ENCODE results near the gene TRIM63. TPM values are rescaled to one million over a fixed set of nuclear protein-coding genes. Genes with fewer than 3 reads are reported as not detected.
A peak's percentile ranks its signal among the peaks of the same experiment; 100 is the strongest.

TRIM63 gene
- polyA plus RNA-seq, 1 of the 3 experiments (the other 2 are of a cell fraction), result not detected

DNA sequence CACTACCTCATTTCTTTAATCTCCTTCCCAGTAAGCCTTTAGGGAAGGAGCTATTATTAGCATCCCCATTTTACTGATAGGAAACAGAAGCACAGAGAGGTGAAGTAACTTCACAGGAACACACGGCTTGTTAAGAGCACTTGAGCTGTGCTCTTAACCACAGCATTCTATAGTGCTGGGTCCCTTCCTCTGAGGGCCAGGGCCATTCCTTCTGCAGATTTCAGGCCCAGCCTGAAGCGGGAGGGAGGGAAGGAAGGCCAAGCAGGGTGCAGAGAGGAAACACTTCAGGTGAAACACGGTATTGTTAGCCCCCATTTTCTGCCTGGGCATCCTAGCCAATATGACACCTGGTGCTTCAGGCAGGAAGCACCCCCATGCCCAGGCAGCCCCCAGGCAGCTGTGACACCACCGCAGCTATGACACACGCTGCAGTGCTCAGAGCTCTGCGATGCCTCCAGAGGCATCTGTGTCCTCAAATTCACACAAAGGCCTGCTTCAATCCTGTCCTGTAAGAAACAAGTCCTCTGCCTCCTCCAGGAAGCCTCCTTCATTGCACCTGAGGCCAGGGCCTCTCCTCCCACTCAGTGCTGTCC is 50.4 kb downstream of the TRIM63 start:
- H3K79me2 ChIP-seq (ENCODE audit: insufficient read depth), result no peaks in the 10 kb centered on the region
- no peaks in the 10 kb centered on the region for H4K20me1 ChIP-seq (ENCODE audit: insufficient read depth)
- no peaks in the 10 kb centered on the region for H3K36me3 ChIP-seq (replicated peaks in 1 of 2; ENCODE audit: control insufficient read depth in 1 of 2, insufficient read depth in 2 of 2, low read length in 1 of 2)
- H3F3A ChIP-seq (replicated peaks; ENCODE audit: insufficient read depth), result no peaks in the 10 kb centered on the region
- H3K9ac ChIP-seq, result no peak overlapping the region
- H2AFZ ChIP-seq (ENCODE audit: low read depth), result no peak overlapping the region
- peak overlapping the region; percentile 54; the same call in 1 of the 2 replicates for H3K4me2 ChIP-seq
- WGBS (ENCODE audit: low lambda C conversion rate), result 75% methylated on average over 4 of the region's 6 CpGs
- no peak overlapping the region for H3K27ac ChIP-seq (ENCODE audit: low read depth in 2 of 2, low read length in 1 of 2)
- peaks cover 8 to 36% of the 10 kb centered on the region in 2 experiments; a peak in 2 of 4 replicates for H3K4me1 ChIP-seq (ENCODE audit: control insufficient read depth in 1 of 2, insufficient read depth in 2 of 2, low read depth in 1 of 2, low read length in 1 of 2)
- ChIA-PET POLR2A (interaction anchor here (0.9 kb wide), 1 partner anchor 185 kb away, joined by 3 read pairs; no protein-coding TSS in a partner anchor), CTCF (interaction anchor here (2.0 to 2.2 kb wide), 2 partner anchors 12 to 122 kb away, joined by 7 to 10 read pairs; no protein-coding TSS in a partner anchor)
- H3K4me3 ChIP-seq (ENCODE audit: low read depth in 2 of 2, low read length in 1 of 2), result no peak overlapping the region
- no peaks in the 10 kb centered on the region for H3K9me3 ChIP-seq
- DNase-seq, result no peak
- H3K9me2 ChIP-seq, result no peaks in the 10 kb centered on the region
- H3K27me3 ChIP-seq (ENCODE audit: insufficient read depth), result no peaks in the 10 kb centered on the region
- no peak for TF ChIP-seq IRF3 (IDR thresholded peaks at IDR 0.05; ENCODE audit: low read depth, low read length)
- TF ChIP-seq EP300 (IDR thresholded peaks at IDR 0.05; ENCODE audit: borderline replicate concordance in 1 of 2, low read depth in 1 of 2, low read length in 1 of 2), result no peak
- no peak for TF ChIP-seq CHD2 (IDR thresholded peaks at IDR 0.05; ENCODE audit: low read length, partially characterized antibody)
- no peak for TF ChIP-seq ELF1 (IDR thresholded peaks at IDR 0.05)
- TF ChIP-seq FOSL2 (IDR thresholded peaks at IDR 0.05; ENCODE audit: borderline replicate concordance, low read depth), result no peak
- TF ChIP-seq TAF1 (IDR thresholded peaks at IDR 0.05; ENCODE audit: borderline replicate concordance, low read depth, low read length), result no peak
- no peak for TF ChIP-seq EZH2phosphoT487 (IDR thresholded peaks at IDR 0.05; ENCODE audit: borderline replicate concordance, low read depth)
- no peak for TF ChIP-seq REST (IDR thresholded peaks at IDR 0.05; ENCODE audit: low read depth, low read length)
- TF ChIP-seq, protein P1, sequence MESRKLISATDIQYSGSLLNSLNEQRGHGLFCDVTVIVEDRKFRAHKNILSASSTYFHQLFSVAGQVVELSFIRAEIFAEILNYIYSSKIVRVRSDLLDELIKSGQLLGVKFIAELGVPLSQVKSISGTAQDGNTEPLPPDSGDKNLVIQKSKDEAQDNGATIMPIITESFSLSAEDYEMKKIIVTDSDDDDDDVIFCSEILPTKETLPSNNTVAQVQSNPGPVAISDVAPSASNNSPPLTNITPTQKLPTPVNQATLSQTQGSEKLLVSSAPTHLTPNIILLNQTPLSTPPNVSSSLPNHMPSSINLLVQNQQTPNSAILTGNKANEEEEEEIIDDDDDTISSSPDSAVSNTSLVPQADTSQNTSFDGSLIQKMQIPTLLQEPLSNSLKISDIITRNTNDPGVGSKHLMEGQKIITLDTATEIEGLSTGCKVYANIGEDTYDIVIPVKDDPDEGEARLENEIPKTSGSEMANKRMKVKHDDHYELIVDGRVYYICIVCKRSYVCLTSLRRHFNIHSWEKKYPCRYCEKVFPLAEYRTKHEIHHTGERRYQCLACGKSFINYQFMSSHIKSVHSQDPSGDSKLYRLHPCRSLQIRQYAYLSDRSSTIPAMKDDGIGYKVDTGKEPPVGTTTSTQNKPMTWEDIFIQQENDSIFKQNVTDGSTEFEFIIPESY (IDR thresholded peaks at IDR 0.05; ENCODE audit: borderline replicate concordance, low read depth), result no peak
- TF ChIP-seq PBX3 (IDR thresholded peaks at IDR 0.05), result no peak

Measured in SK-N-SH (cell line).